Measurements from ENCODE around the gene C1orf232. TPM values are rescaled to one million over a fixed set of nuclear protein-coding genes. Genes with fewer than 3 reads are reported as not detected.

Gene C1orf232
- total and polyA plus RNA-seq, 9 of the 15 experiments (the other 6 are each of a cell fraction or from before 2014, with no cell fraction given): not detected

DNA sequence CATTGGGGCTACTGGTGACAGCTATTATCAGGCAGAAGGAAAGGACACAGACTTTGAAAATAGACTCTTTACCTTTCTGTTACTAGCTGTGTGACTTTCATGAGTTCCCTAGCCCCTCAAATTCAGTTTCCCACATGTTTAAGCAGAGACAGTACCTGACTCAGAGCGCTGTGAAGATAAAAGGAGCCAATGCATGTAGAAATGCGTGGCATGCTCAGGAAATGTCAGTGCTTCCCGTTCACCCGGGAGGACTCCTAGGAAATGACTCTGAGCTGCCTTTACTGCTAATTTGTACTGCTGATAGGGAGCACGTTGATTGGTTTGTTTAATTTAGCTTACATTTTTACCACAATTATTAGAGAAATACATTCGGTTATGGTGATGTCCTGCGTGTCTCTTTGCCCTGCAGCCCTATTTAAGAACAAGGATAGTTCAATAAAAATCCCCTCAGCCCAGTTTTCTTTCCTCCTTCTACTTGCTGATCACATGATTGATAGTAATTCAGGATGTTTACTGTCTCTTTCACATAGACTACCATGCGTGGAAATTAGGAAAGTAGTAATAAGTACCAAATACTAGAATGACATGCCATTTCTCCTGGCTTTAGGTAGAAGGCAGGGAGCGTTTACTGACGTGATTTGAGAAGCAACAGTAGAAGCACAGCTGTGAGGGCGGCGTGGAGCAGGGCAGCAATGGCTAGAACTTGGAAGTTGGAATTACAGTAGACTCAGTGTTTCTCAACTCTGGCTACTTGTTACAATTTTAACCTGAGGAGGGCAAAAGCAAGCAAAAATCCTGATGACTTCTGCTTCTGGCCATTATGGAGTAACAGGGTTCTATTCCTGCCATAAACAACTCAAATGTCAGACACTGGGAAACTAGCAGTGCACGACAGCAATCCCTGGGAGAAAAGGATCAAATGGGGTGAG, 41.3 kb downstream of the C1orf232 start (continued):
- TF ChIP-seq SMARCA4 (IDR thresholded peaks at IDR 0.05) (peak; percentile 46; the same call in 1 of the 2 replicates), ZNF584 (CRISPR knock-in tag; IDR thresholded peaks at IDR 0.05; ENCODE audit: low read depth) (peak; percentile 58; the same call in 1 of the 2 replicates), HNRNPK (IDR thresholded peaks at IDR 0.05; ENCODE audit: low read depth, low read length, poor library complexity, severe bottlenecking) (no peak), CXXC5 (CRISPR knock-in tag; IDR thresholded peaks at IDR 0.05) (peak; percentile 41; the same call in 1 of the 2 replicates), L3MBTL2 (IDR thresholded peaks at IDR 0.05) (peak; percentile 41), SNRNP70 (optimal IDR thresholded peaks at IDR 0.05; ENCODE audit: low read depth, low read length) (no peak), KAT7 (CRISPR knock-in tag; IDR thresholded peaks at IDR 0.05; ENCODE audit: borderline replicate concordance) (no peak)
- TF ChIP-seq, protein P1, sequence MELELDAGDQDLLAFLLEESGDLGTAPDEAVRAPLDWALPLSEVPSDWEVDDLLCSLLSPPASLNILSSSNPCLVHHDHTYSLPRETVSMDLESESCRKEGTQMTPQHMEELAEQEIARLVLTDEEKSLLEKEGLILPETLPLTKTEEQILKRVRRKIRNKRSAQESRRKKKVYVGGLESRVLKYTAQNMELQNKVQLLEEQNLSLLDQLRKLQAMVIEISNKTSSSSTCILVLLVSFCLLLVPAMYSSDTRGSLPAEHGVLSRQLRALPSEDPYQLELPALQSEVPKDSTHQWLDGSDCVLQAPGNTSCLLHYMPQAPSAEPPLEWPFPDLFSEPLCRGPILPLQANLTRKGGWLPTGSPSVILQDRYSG (tag; conservative IDR thresholded peaks at IDR 0.05; ENCODE audit: low read depth): peak; percentile 68
- TF ChIP-seq, protein P2, sequence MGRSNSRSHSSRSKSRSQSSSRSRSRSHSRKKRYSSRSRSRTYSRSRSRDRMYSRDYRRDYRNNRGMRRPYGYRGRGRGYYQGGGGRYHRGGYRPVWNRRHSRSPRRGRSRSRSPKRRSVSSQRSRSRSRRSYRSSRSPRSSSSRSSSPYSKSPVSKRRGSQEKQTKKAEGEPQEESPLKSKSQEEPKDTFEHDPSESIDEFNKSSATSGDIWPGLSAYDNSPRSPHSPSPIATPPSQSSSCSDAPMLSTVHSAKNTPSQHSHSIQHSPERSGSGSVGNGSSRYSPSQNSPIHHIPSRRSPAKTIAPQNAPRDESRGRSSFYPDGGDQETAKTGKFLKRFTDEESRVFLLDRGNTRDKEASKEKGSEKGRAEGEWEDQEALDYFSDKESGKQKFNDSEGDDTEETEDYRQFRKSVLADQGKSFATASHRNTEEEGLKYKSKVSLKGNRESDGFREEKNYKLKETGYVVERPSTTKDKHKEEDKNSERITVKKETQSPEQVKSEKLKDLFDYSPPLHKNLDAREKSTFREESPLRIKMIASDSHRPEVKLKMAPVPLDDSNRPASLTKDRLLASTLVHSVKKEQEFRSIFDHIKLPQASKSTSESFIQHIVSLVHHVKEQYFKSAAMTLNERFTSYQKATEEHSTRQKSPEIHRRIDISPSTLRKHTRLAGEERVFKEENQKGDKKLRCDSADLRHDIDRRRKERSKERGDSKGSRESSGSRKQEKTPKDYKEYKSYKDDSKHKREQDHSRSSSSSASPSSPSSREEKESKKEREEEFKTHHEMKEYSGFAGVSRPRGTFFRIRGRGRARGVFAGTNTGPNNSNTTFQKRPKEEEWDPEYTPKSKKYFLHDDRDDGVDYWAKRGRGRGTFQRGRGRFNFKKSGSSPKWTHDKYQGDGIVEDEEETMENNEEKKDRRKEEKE (IDR thresholded peaks at IDR 0.05; ENCODE audit: borderline replicate concordance in 1 of 2, control insufficient read depth in 1 of 2, low read depth in 2 of 2, low read length in 1 of 2): no peak
- TF ChIP-seq, protein P3, sequence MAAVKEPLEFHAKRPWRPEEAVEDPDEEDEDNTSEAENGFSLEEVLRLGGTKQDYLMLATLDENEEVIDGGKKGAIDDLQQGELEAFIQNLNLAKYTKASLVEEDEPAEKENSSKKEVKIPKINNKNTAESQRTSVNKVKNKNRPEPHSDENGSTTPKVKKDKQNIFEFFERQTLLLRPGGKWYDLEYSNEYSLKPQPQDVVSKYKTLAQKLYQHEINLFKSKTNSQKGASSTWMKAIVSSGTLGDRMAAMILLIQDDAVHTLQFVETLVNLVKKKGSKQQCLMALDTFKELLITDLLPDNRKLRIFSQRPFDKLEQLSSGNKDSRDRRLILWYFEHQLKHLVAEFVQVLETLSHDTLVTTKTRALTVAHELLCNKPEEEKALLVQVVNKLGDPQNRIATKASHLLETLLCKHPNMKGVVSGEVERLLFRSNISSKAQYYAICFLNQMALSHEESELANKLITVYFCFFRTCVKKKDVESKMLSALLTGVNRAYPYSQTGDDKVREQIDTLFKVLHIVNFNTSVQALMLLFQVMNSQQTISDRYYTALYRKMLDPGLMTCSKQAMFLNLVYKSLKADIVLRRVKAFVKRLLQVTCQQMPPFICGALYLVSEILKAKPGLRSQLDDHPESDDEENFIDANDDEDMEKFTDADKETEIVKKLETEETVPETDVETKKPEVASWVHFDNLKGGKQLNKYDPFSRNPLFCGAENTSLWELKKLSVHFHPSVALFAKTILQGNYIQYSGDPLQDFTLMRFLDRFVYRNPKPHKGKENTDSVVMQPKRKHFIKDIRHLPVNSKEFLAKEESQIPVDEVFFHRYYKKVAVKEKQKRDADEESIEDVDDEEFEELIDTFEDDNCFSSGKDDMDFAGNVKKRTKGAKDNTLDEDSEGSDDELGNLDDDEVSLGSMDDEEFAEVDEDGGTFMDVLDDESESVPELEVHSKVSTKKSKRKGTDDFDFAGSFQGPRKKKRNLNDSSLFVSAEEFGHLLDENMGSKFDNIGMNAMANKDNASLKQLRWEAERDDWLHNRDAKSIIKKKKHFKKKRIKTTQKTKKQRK (IDR thresholded peaks at IDR 0.05; ENCODE audit: borderline replicate concordance, low read depth, low read length): no peak
- TF ChIP-seq, protein P4, sequence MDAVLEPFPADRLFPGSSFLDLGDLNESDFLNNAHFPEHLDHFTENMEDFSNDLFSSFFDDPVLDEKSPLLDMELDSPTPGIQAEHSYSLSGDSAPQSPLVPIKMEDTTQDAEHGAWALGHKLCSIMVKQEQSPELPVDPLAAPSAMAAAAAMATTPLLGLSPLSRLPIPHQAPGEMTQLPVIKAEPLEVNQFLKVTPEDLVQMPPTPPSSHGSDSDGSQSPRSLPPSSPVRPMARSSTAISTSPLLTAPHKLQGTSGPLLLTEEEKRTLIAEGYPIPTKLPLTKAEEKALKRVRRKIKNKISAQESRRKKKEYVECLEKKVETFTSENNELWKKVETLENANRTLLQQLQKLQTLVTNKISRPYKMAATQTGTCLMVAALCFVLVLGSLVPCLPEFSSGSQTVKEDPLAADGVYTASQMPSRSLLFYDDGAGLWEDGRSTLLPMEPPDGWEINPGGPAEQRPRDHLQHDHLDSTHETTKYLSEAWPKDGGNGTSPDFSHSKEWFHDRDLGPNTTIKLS (IDR thresholded peaks at IDR 0.05; ENCODE audit: borderline replicate concordance, low read depth): no peak
- TF ChIP-seq, protein P5, sequence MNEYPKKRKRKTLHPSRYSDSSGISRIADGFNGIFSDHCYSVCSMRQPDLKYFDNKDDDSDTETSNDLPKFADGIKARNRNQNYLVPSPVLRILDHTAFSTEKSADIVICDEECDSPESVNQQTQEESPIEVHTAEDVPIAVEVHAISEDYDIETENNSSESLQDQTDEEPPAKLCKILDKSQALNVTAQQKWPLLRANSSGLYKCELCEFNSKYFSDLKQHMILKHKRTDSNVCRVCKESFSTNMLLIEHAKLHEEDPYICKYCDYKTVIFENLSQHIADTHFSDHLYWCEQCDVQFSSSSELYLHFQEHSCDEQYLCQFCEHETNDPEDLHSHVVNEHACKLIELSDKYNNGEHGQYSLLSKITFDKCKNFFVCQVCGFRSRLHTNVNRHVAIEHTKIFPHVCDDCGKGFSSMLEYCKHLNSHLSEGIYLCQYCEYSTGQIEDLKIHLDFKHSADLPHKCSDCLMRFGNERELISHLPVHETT (CRISPR knock-in tag; conservative IDR thresholded peaks at IDR 0.05 in 1 of 2, IDR thresholded peaks at IDR 0.05 in 1 of 2): peak in 1 of 2 experiments; percentile 21; a peak in 1 of 4 replicates
